Measurements from ENCODE around the gene ENTPD7. TPM values are rescaled to one million over a fixed set of nuclear protein-coding genes. Genes with fewer than 3 reads are reported as not detected.

The ENTPD7 gene
- total and polyA plus RNA-seq, 9 of the 15 experiments (the other 6 are each of a cell fraction or from before 2014, with no cell fraction given): 1.4 to 13.9 (median 8.5) TPM

GRCh38 chr10:99620711-99621453 is 38.4 kb upstream of the ENTPD7 start (continued):
- TF ChIP-seq ZBTB40 (IDR thresholded peaks at IDR 0.05) (no peak), ZBTB40 (CRISPR knock-in tag; IDR thresholded peaks at IDR 0.05) (no peak), HDAC3 (IDR thresholded peaks at IDR 0.05; ENCODE audit: borderline replicate concordance, partially characterized antibody) (no peak), ARID4B (CRISPR knock-in tag; IDR thresholded peaks at IDR 0.05) (peak; percentile 85), ZC3H11A (IDR thresholded peaks at IDR 0.05; ENCODE audit: low read depth, low read length) (no peak), ZNF431 (CRISPR knock-in tag; IDR thresholded peaks at IDR 0.05) (peak; percentile 81), FOXK1 (CRISPR knock-in tag; IDR thresholded peaks at IDR 0.05; ENCODE audit: borderline replicate concordance) (no peak)
